ENCODE measurements around the gene TMEM187. TPM values are rescaled to one million over a fixed set of nuclear protein-coding genes. Genes with fewer than 3 reads are reported as not detected.
"Not testable (repeated sequence)": the region's sequence is repeated elsewhere in the genome, so short reads cannot be mapped to it uniquely, and the experiment has no call there.

Gene TMEM187
- total RNA-seq, 1 donor from 2014 or later, result 14.4 TPM

DNA sequence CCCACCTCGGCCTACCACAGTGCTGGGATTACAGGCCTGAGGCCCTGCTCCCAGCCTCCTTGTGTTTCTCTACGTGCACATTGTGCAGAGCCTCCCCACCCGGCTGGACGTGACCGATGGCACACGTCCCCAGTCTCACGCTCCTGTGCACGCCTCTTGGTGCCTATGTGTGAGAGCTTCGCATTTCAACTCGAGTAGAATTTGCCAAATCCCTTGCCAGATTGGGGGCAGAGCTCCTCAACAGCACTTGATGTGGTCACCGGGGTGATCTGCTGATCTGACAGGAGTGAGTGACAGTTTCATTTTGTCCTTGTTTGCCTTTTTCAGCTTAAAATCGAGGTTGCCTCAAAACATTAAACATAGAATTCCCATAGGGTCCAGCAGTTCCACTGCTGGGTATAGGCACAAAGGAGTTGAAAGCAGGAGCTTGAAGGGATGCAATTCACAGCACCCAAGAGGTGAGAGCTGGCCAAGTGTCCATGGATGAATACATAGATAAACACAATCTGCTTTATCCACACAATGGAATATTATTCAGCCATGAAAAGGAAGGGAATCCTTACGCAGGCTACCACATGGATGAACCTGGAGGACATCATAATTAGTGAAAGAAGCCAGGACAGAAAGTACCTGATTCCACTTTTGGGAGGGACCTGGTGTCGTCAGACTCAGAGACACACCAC, 17.6 kb downstream of the TMEM187 start:
- Mint-ChIP-seq H3K27me3 (no peaks in the 10 kb centered on the region), H3K36me3 (no peaks in the 10 kb centered on the region), H3K9me3 (no peaks in the 10 kb centered on the region), H3K4me1 (ENCODE audit: unreplicated experiment) (no peaks in the 10 kb centered on the region), H3K27ac (no peak overlapping the region), H3K4me3 (no peak overlapping the region)
- no peak for DNase-seq (ENCODE audit: extremely low spot score, unreplicated experiment)
- no peak for TF ChIP-seq CTCF (conservative IDR thresholded peaks at IDR 0.05)

DNA sequence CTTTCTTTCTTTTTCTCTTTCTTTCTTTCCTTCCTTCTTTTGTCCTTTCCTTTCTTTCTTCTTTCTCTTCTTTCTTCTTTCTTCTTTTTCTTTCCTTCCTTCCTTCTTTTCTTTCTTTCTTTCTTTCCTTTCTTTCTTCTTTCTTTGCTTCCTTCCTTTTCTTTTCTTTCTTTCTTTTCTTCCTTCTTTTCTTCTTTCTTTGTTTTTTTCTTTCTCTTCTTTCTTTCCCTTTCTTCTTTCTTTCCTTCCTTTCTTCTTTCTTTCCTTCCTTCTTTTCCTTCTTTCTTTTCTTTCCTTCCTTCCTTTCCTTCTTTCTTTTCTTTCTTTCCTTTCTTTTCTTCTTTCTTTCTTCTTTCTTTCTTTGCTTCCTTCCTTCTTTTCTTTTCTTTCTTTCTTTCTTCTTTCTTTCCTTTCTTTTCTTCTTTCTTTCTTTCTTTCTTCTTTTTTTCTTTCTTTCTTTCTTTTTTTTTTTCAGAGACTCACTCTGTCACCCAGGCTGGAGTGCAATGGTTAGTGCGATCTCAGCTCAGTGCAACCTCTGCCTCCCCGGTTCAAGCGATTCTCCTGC, 18.5 kb downstream of the TMEM187 start:
- no peak for TF ChIP-seq CTCF (conservative IDR thresholded peaks at IDR 0.05)
- H3K9me3 Mint-ChIP-seq, result no peaks in the 10 kb centered on the region
- DNase-seq (ENCODE audit: extremely low spot score, unreplicated experiment), result no peak
- H3K4me1 Mint-ChIP-seq (ENCODE audit: unreplicated experiment), result no peaks in the 10 kb centered on the region
- H3K4me3 Mint-ChIP-seq, result no peak overlapping the region
- H3K27me3 Mint-ChIP-seq, result no peaks in the 10 kb centered on the region
- H3K27ac Mint-ChIP-seq, result no peak overlapping the region
- H3K36me3 Mint-ChIP-seq, result no peaks in the 10 kb centered on the region

DNA sequence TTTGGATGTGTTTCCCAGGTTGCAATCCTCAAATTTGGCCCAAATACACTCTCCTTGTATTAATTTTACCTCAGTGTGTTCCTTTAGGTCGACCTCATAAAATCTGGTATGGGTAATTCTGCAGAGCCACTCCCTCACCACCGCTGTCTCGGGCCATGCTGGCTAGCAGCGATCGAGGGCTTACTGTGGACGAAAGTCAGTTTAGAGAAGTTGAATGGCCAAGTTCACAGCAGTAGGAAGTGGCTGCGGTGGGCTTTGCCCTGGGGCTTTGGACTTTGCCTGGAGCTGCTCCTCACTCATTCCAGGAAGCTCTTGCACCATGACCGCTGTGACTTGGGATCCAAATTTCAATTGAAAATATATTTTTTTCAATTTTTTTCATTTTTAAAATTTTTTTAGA, 19.6 kb downstream of the TMEM187 start:
- Mint-ChIP-seq H3K36me3 (no peaks in the 10 kb centered on the region), H3K4me3 (no peak overlapping the region), H3K9me3 (no peaks in the 10 kb centered on the region), H3K27me3 (no peaks in the 10 kb centered on the region), H3K4me1 (ENCODE audit: unreplicated experiment) (no peaks in the 10 kb centered on the region), H3K27ac (no peak overlapping the region)
- TF ChIP-seq CTCF (conservative IDR thresholded peaks at IDR 0.05), result no peak
- no peak for DNase-seq (ENCODE audit: extremely low spot score, unreplicated experiment)

- Mint-ChIP-seq H3K27ac (no peak overlapping the region), H3K36me3 (no peaks in the 10 kb centered on the region), H3K4me3 (no peak overlapping the region), H3K4me1 (ENCODE audit: unreplicated experiment) (no peaks in the 10 kb centered on the region), H3K9me3 (no peaks in the 10 kb centered on the region), H3K27me3 (no peaks in the 10 kb centered on the region)
- no peak for TF ChIP-seq CTCF (conservative IDR thresholded peaks at IDR 0.05)
- DNase-seq (ENCODE audit: extremely low spot score, unreplicated experiment), result no peak
Measured at GRCh38 chrX:153993079-153993478, 20.5 kb downstream of the TMEM187 start.

DNA sequence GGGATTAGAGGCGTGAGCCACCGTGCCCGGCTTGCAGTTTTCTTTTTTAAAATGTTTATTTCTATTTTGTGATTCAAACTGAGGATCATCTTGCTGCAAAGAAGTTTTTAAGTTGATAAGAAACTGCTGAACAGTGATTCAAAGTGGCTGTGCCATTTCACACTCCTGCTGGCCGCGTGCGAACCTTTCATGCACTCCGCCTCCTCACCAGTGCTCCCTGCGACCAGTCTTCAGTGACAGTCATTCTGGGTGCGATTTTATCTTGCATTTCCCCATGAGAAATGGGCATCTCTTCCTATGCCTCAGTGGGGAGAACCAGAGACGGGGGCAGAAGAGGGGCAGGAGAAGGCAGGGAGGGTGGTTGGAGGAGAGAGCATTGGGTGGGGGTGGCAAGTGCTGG, 21.4 kb downstream of the TMEM187 start:
- H3K27me3 Mint-ChIP-seq, result no peaks in the 10 kb centered on the region
- DNase-seq (ENCODE audit: extremely low spot score, unreplicated experiment), result no peak
- no peaks in the 10 kb centered on the region for H3K36me3 Mint-ChIP-seq
- H3K27ac Mint-ChIP-seq, result no peak overlapping the region
- TF ChIP-seq CTCF (conservative IDR thresholded peaks at IDR 0.05), result no peak
- H3K4me1 Mint-ChIP-seq (ENCODE audit: unreplicated experiment), result no peaks in the 10 kb centered on the region
- H3K4me3 Mint-ChIP-seq, result no peak overlapping the region
- no peaks in the 10 kb centered on the region for H3K9me3 Mint-ChIP-seq

GRCh38 chrX:153994398-153994797, 21.8 kb downstream of the TMEM187 start:
- not testable (repeated sequence) for H3K27me3 Mint-ChIP-seq; H3K4me1 Mint-ChIP-seq (ENCODE audit: unreplicated experiment); H3K27ac Mint-ChIP-seq; DNase-seq (ENCODE audit: extremely low spot score, unreplicated experiment); H3K4me3 Mint-ChIP-seq; H3K9me3 Mint-ChIP-seq; H3K36me3 Mint-ChIP-seq
